WTC11 (cell line): ENCODE data around the gene PNMT. TPM values are rescaled to one million over a fixed set of nuclear protein-coding genes. Genes with fewer than 3 reads are reported as not detected.
A peak's percentile ranks its signal among the peaks of the same experiment; 100 is the strongest.

Experiments
- ATAC-seq: fragments of 200-7000 bp; cut with Tn5 transposase; 2 replicates; pipeline ENCODE4 v1.10.0; 2021; ENCODE audit warnings: mild to moderate bottlenecking, moderate library complexity
- CTCF ChIA-PET: fragments of 300-600 bp; sonication (Branson Sonifier 250); formaldehyde crosslinking; loops from one replicate; lab custom pipeline; 2021; ENCODE audit warnings: antibody characterized with exemption; lab: Charles Lee
- POLR2A ChIA-PET: fragments of 350-600 bp; sonication (Branson Sonifier 250); formaldehyde crosslinking; loops from one replicate; lab custom pipeline; 2021; ENCODE audit warnings: antibody characterized with exemption; lab: Charles Lee
- DNase-seq: peaks from one replicate; pipeline ENCODE4 v3.0.0; 2021; ENCODE audit warnings: low spot score
- H3K27ac Mint-ChIP-seq: 2 replicates; pipeline ENCODE4 v1.8.0; 2021; ENCODE audit warnings: mixed read lengths
- H3K27me3 Mint-ChIP-seq: 2 replicates; pipeline ENCODE4 v1.8.0; 2021; ENCODE audit warnings: low read depth, mild to moderate bottlenecking, moderate library complexity, mixed read lengths
- H3K36me3 Mint-ChIP-seq: 2 replicates; pipeline ENCODE4 v1.8.0; 2021; ENCODE audit warnings: mixed read lengths
- H3K4me1 Mint-ChIP-seq: 2 replicates; pipeline ENCODE4 v1.8.0; 2022; ENCODE audit warnings: mixed read lengths
- H3K4me3 Mint-ChIP-seq: 2 replicates; pipeline ENCODE4 v1.8.0; 2021; ENCODE audit warnings: mild to moderate bottlenecking, moderate library complexity, mixed read lengths
- H3K9me3 Mint-ChIP-seq: 2 replicates; pipeline ENCODE4 v1.8.0; 2021; ENCODE audit warnings: mixed read lengths
- ARID4B ChIP-seq: sonication (generic); formaldehyde crosslinking; IDR thresholded peaks from 2 replicates; pipeline ENCODE4 v1.8.0; 2023; ENCODE audit warnings: missing genetic modification reagents, mild to moderate bottlenecking, borderline replicate concordance
- CREM ChIP-seq: sonication (generic); formaldehyde crosslinking; IDR thresholded peaks from 2 replicates; pipeline ENCODE4 v1.8.1; 2022; ENCODE audit warnings: mild to moderate bottlenecking, missing genetic modification reagents, moderate library complexity
- E2F4 ChIP-seq: sonication (generic); formaldehyde crosslinking; IDR thresholded peaks from 2 replicates; pipeline ENCODE4 v1.8.1; 2022; ENCODE audit warnings: low read depth, mild to moderate bottlenecking, moderate library complexity, missing genetic modification reagents, borderline replicate concordance
- ELF4 ChIP-seq: sonication (generic); formaldehyde crosslinking; IDR thresholded peaks from 2 replicates; pipeline ENCODE4 v1.8.1; 2022; ENCODE audit warnings: low read depth, mild to moderate bottlenecking, moderate library complexity, missing genetic modification reagents
- ETV6 ChIP-seq: sonication (generic); formaldehyde crosslinking; IDR thresholded peaks from 2 replicates; pipeline ENCODE4 v1.8.1; 2022; ENCODE audit warnings: mild to moderate bottlenecking, missing genetic modification reagents
- HMGXB4 ChIP-seq: sonication (generic); formaldehyde crosslinking; IDR thresholded peaks from 2 replicates; pipeline ENCODE4 v1.8.1; 2023; ENCODE audit warnings: mild to moderate bottlenecking, moderate library complexity, missing genetic modification reagents
- IRF2 ChIP-seq: sonication (generic); formaldehyde crosslinking; IDR thresholded peaks from 2 replicates; pipeline ENCODE4 v1.8.0; 2022; ENCODE audit warnings: low read depth, missing genetic modification reagents, borderline replicate concordance
- JUN ChIP-seq: sonication (generic); formaldehyde crosslinking; IDR thresholded peaks from 2 replicates; pipeline ENCODE4 v1.8.0; 2023; ENCODE audit warnings: mild to moderate bottlenecking, missing genetic modification reagents
- MXD4 ChIP-seq: fragments of 250-450 bp; sonication (Bioruptor Pico); IDR thresholded peaks from 2 replicates; pipeline ENCODE4 v1.8.0; 2021; ENCODE audit warnings: mild to moderate bottlenecking, moderate library complexity, borderline replicate concordance
- NR1H2 ChIP-seq: sonication (generic); formaldehyde crosslinking; IDR thresholded peaks from 2 replicates; pipeline ENCODE4 v1.9.0; 2021; ENCODE audit warnings: mild to moderate bottlenecking, moderate library complexity, missing genetic modification reagents
- NR2C2 ChIP-seq: sonication (generic); formaldehyde crosslinking; IDR thresholded peaks from 2 replicates; pipeline ENCODE4 v1.8.0; 2022; ENCODE audit warnings: mild to moderate bottlenecking, missing genetic modification reagents
- SMAD4 ChIP-seq: sonication (generic); formaldehyde crosslinking; IDR thresholded peaks from 2 replicates; pipeline ENCODE4 v1.8.0; 2022; ENCODE audit warnings: mild to moderate bottlenecking, missing genetic modification reagents
- SP1 ChIP-seq: sonication (generic); formaldehyde crosslinking; conservative IDR thresholded peaks from 2 replicates; pipeline ENCODE4 v1.8.1; 2022; ENCODE audit warnings: missing genetic modification reagents
- TEAD4 ChIP-seq: sonication (generic); formaldehyde crosslinking; IDR thresholded peaks from 2 replicates; pipeline ENCODE4 v1.8.0; 2022; ENCODE audit warnings: mild to moderate bottlenecking, missing genetic modification reagents
- ZBTB21 ChIP-seq: sonication (generic); formaldehyde crosslinking; IDR thresholded peaks from 2 replicates; pipeline ENCODE4 v1.8.1; 2023; ENCODE audit warnings: mild to moderate bottlenecking, missing genetic modification reagents, borderline replicate concordance
- ZNF263 ChIP-seq: sonication (generic); formaldehyde crosslinking; IDR thresholded peaks from 2 replicates; pipeline ENCODE4 v1.8.1; 2022; ENCODE audit warnings: low read depth, mild to moderate bottlenecking, moderate library complexity, missing genetic modification reagents
- ZNF317 ChIP-seq: sonication (generic); formaldehyde crosslinking; IDR thresholded peaks from 2 replicates; pipeline ENCODE4 v1.8.1; 2023; ENCODE audit warnings: low read depth, mild to moderate bottlenecking, moderate library complexity, missing genetic modification reagents, borderline replicate concordance
- ZSCAN18 ChIP-seq: fragments of 250-450 bp; sonication (Bioruptor Pico); IDR thresholded peaks from 2 replicates; pipeline ENCODE4 v2.1.2; 2022; ENCODE audit warnings: mild to moderate bottlenecking, moderate library complexity
- total RNA-seq: library from RNA; stranded (reverse); gene quantifications from 3 replicates; pipeline ENCODE4 v1.2.3, GENCODE V29; 2021
- TF ChIP-seq, protein P1 (sequence below): sonication (generic); formaldehyde crosslinking; IDR thresholded peaks from 2 replicates; pipeline ENCODE4 v1.8.0; 2022; ENCODE audit warnings: mild to moderate bottlenecking, missing genetic modification reagents
- TF ChIP-seq, protein P2 (sequence below): fragments of 200-600 bp; IDR thresholded peaks from 2 replicates; pipeline ENCODE4 v1.8.0; 2022; ENCODE audit warnings: antibody characterized with exemption

Gene PNMT
- total RNA-seq, 1 experiment from 2014 or later = 3.1 TPM

DNA sequence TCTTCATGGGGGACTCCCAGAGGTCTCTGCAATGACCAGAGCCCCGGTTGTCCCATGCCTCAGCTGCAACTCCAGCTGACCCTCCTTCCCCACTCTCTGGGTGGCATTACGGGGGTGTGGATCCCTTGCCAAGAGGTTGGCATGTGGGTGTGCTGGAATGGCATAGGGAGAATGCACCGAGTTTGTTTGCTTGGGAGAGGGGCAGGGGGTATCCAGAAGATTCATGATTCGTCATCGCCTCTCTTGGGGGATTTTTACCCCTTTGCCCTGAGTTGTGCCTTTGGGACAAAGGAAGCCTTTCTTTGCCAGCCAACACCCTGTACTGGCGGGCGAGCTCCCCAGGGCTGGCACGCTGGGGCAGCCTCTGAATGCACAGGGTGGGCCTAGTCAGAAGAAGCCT lies 38.1 kb downstream of the PNMT start:
- ChIA-PET POLR2A (no interaction called here), CTCF (interaction anchor here (1.2 to 7.9 kb wide), 5 partner anchors 12 to 85 kb away, joined by 3 to 77 read pairs (median 14); partner anchors contain the start of gene MIEN1)
- H3K4me3 Mint-ChIP-seq = no peak overlapping the region
- H3K27me3 Mint-ChIP-seq = no peaks in the 10 kb centered on the region
- peaks cover 47% of the 10 kb centered on the region for H3K4me1 Mint-ChIP-seq
- H3K36me3 Mint-ChIP-seq = peaks cover 42% of the 10 kb centered on the region
- no peak overlapping the region; the same call in 1 of the 2 replicates for H3K27ac Mint-ChIP-seq
- no peak for ATAC-seq
- TF ChIP-seq ELF4 = no peak
- no peak for DNase-seq
- no peaks in the 10 kb centered on the region for H3K9me3 Mint-ChIP-seq

GRCh38 chr17:39706921-39707337 lies 38.7 kb downstream of the PNMT start:
- ChIA-PET POLR2A (no interaction called here), CTCF (interaction anchor here (1.2 kb wide), 1 partner anchor 11 kb away, joined by 3 read pairs; no protein-coding TSS in a partner anchor)
- no peak for TF ChIP-seq MXD4 (CRISPR knock-in tag)
- TF ChIP-seq, protein P1, sequence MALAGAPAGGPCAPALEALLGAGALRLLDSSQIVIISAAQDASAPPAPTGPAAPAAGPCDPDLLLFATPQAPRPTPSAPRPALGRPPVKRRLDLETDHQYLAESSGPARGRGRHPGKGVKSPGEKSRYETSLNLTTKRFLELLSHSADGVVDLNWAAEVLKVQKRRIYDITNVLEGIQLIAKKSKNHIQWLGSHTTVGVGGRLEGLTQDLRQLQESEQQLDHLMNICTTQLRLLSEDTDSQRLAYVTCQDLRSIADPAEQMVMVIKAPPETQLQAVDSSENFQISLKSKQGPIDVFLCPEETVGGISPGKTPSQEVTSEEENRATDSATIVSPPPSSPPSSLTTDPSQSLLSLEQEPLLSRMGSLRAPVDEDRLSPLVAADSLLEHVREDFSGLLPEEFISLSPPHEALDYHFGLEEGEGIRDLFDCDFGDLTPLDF (CRISPR knock-in tag) = no peak
- TF ChIP-seq NR2C2 = no peak
- TF ChIP-seq TEAD4 (CRISPR knock-in tag) = no peak
- TF ChIP-seq ZSCAN18 = no peak
- no peak for TF ChIP-seq NR1H2 (CRISPR knock-in tag)
- TF ChIP-seq ZBTB21 (CRISPR knock-in tag) = no peak
- no peak for TF ChIP-seq ZNF317 (CRISPR knock-in tag)
- TF ChIP-seq SMAD4 (CRISPR knock-in tag) = no peak
- Mint-ChIP-seq H3K36me3 (peaks cover 47% of the 10 kb centered on the region), H3K27me3 (no peaks in the 10 kb centered on the region), H3K27ac (peak overlapping the region; percentile 82), H3K4me3 (no peak overlapping the region), H3K9me3 (no peaks in the 10 kb centered on the region), H3K4me1 (peaks cover 41% of the 10 kb centered on the region)
- ATAC-seq (no peak), DNase-seq (no peak)

DNA sequence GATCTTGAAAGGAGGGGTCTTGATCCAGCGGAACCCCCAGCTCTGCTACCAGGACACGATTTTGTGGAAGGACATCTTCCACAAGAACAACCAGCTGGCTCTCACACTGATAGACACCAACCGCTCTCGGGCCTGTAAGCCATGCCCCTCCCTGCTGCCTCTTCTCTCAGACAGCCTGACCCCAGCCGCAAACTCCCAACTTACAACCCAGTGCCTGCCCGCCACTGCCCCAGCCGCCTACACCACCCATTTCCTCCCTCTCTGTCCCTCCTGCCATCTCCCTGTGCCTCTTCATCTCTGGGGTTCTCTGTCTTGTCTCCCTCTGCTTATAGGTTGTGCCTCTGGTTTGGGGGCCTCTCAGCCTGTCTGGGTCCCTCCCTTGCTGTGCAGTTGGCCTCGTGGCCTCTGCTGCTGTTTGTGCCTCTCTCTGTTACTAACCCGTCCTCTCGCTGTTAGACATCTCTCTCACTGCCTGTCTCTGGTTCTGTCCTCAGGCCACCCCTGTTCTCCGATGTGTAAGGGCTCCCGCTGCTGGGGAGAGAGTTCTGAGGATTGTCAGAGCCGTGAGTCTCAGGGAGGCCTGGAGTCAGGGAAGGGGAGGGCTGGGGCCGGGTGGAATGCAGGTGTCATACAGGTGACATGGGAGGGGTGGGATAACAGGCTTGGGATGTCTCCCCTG lies 41.2 kb downstream of the PNMT start:
- ATAC-seq (no peak), DNase-seq (no peak)
- POLR2A ChIA-PET = interaction anchor here (0.7 kb wide), 1 partner anchor 21 kb away, joined by 3 read pairs; the partner anchor contains the start of gene MIEN1
- no peak overlapping the region for H3K4me3 Mint-ChIP-seq
- H3K27me3 Mint-ChIP-seq = no peaks in the 10 kb centered on the region
- CTCF ChIA-PET = no interaction called here
- H3K36me3 Mint-ChIP-seq = peaks cover 54% of the 10 kb centered on the region
- H3K4me1 Mint-ChIP-seq = peaks cover 16% of the 10 kb centered on the region
- no peaks in the 10 kb centered on the region for H3K9me3 Mint-ChIP-seq
- H3K27ac Mint-ChIP-seq = peak overlapping the region; percentile 83
- TF ChIP-seq ARID4B (CRISPR knock-in tag) = no peak
- no peak for TF ChIP-seq CREM (CRISPR knock-in tag)
- no peak for TF ChIP-seq E2F4 (CRISPR knock-in tag)
- no peak for TF ChIP-seq IRF2 (CRISPR knock-in tag)
- TF ChIP-seq, protein P2, sequence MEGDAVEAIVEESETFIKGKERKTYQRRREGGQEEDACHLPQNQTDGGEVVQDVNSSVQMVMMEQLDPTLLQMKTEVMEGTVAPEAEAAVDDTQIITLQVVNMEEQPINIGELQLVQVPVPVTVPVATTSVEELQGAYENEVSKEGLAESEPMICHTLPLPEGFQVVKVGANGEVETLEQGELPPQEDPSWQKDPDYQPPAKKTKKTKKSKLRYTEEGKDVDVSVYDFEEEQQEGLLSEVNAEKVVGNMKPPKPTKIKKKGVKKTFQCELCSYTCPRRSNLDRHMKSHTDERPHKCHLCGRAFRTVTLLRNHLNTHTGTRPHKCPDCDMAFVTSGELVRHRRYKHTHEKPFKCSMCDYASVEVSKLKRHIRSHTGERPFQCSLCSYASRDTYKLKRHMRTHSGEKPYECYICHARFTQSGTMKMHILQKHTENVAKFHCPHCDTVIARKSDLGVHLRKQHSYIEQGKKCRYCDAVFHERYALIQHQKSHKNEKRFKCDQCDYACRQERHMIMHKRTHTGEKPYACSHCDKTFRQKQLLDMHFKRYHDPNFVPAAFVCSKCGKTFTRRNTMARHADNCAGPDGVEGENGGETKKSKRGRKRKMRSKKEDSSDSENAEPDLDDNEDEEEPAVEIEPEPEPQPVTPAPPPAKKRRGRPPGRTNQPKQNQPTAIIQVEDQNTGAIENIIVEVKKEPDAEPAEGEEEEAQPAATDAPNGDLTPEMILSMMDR = no peak
- no peak for TF ChIP-seq TEAD4 (CRISPR knock-in tag)
- TF ChIP-seq HMGXB4 = no peak
- TF ChIP-seq JUN (CRISPR knock-in tag) = no peak
- no peak for TF ChIP-seq SP1 (CRISPR knock-in tag)
- TF ChIP-seq ETV6 (CRISPR knock-in tag) = no peak
- TF ChIP-seq ZNF263 = no peak
